HEK293 (cell line): ENCODE measurements around the gene ACKR3.

ENCODE experiments used
- ATF2 ChIP-seq: fragments of 450-650 bp; formaldehyde crosslinking; IDR thresholded peaks from 2 replicates; pipeline ENCODE4 v1.5.1; 2016; ENCODE audit warnings: missing biosample characterization, missing genetic modification characterization, low read depth
- CTCF ChIP-seq: fragments of 450-650 bp; formaldehyde crosslinking; IDR thresholded peaks from 2 replicates; pipeline ENCODE4 v1.5.1; 2016; ENCODE audit warnings: missing biosample characterization, missing genetic modification characterization
- KLF10 ChIP-seq: fragments of 450-650 bp; IDR thresholded peaks from 2 replicates; pipeline ENCODE4 v1.5.1; 2018; ENCODE audit warnings: missing biosample characterization, mild to moderate bottlenecking, missing genetic modification characterization
- KLF8 ChIP-seq: fragments of 450-650 bp; formaldehyde crosslinking; IDR thresholded peaks from 2 replicates; pipeline ENCODE4 v1.5.1; 2016; ENCODE audit warnings: missing biosample characterization, missing genetic modification characterization
- OSR2 ChIP-seq: fragments of 450-650 bp; formaldehyde crosslinking; IDR thresholded peaks from 2 replicates; pipeline ENCODE4 v1.5.1; 2016; ENCODE audit warnings: missing biosample characterization, missing genetic modification characterization
- SCRT1 ChIP-seq: fragments of 450-650 bp; formaldehyde crosslinking; IDR thresholded peaks from 2 replicates; pipeline ENCODE4 v1.5.1; 2016; ENCODE audit warnings: missing biosample characterization, missing genetic modification characterization, borderline replicate concordance
- ZBTB49 ChIP-seq: fragments of 450-650 bp; formaldehyde crosslinking; IDR thresholded peaks from 2 replicates; pipeline ENCODE4 v1.5.1; 2016; ENCODE audit warnings: missing biosample characterization, missing genetic modification characterization, low read depth
- ZNF10 ChIP-seq: fragments of 450-650 bp; formaldehyde crosslinking; IDR thresholded peaks from 2 replicates; pipeline ENCODE4 v1.5.1; 2017; ENCODE audit warnings: missing biosample characterization, missing genetic modification characterization
- ZNF24 ChIP-seq: fragments of 450-650 bp; formaldehyde crosslinking; IDR thresholded peaks from 2 replicates; pipeline ENCODE4 v1.5.1; 2016; ENCODE audit warnings: missing biosample characterization, missing genetic modification characterization
- ZNF274 ChIP-seq, 2 experiments: fragments of 200-500 bp in 1 of 2; fragments of 450-650 bp in 1 of 2; sonication (Bioruptor generic) in 1 of 2; formaldehyde crosslinking in 1 of 2; IDR thresholded peaks; 2 replicates each; pipeline versions ENCODE4 v1.5.1 to v1.6.1; 2014 to 2016; ENCODE audit warnings: borderline replicate concordance in 1 of 2, inconsistent platforms in 1 of 2, low read length in 1 of 2, missing biosample characterization in 1 of 2, missing genetic modification characterization in 1 of 2
- ZNF548 ChIP-seq: fragments of 450-650 bp; formaldehyde crosslinking; IDR thresholded peaks from 2 replicates; pipeline ENCODE4 v1.5.1; 2016; ENCODE audit warnings: missing biosample characterization, missing genetic modification characterization
- ZNF549 ChIP-seq: fragments of 450-650 bp; IDR thresholded peaks from 2 replicates; pipeline ENCODE4 v1.5.1; 2018; ENCODE audit warnings: missing biosample characterization, missing genetic modification characterization, mild to moderate bottlenecking, inconsistent platforms, moderate library complexity
- ZNF610 ChIP-seq: fragments of 450-650 bp; formaldehyde crosslinking; IDR thresholded peaks from 2 replicates; pipeline ENCODE4 v1.5.1; 2016; ENCODE audit warnings: missing biosample characterization, missing genetic modification characterization, borderline replicate concordance
- ZNF677 ChIP-seq: fragments of 450-650 bp; IDR thresholded peaks from 2 replicates; pipeline ENCODE4 v1.5.0; 2018; ENCODE audit warnings: missing biosample characterization, mild to moderate bottlenecking, missing genetic modification characterization, moderate library complexity

- TF ChIP-seq CTCF (no peak), ZNF10 (tag by site-specific recombination) (no peak), ATF2 (tag by site-specific recombination) (no peak), ZNF24 (tag by site-specific recombination) (no peak), ZNF549 (tag by site-specific recombination) (no peak), ZNF274 (IDR thresholded peaks at IDR 0.05; ENCODE audit: low read length) (no peak), ZNF274 (tag by site-specific recombination; IDR thresholded peaks at IDR 0.05; ENCODE audit: borderline replicate concordance) (no peak), OSR2 (tag by site-specific recombination) (no peak), ZBTB49 (tag by site-specific recombination) (no peak), ZNF548 (tag by site-specific recombination) (no peak), ZNF677 (tag by site-specific recombination) (no peak), ZNF610 (tag by site-specific recombination) (no peak), KLF8 (tag by site-specific recombination) (no peak), SCRT1 (no peak), KLF10 (tag by site-specific recombination) (no peak)
Measured at GRCh38 chr2:236622660-236623059, 53.0 kb downstream of the ACKR3 start.
